ENCODE results near the gene PLXNA4.
"Not testable (repeated sequence)": the region's sequence is repeated elsewhere in the genome, so short reads cannot be mapped to it uniquely, and the experiment has no call there.

PLXNA4 gene

DNA sequence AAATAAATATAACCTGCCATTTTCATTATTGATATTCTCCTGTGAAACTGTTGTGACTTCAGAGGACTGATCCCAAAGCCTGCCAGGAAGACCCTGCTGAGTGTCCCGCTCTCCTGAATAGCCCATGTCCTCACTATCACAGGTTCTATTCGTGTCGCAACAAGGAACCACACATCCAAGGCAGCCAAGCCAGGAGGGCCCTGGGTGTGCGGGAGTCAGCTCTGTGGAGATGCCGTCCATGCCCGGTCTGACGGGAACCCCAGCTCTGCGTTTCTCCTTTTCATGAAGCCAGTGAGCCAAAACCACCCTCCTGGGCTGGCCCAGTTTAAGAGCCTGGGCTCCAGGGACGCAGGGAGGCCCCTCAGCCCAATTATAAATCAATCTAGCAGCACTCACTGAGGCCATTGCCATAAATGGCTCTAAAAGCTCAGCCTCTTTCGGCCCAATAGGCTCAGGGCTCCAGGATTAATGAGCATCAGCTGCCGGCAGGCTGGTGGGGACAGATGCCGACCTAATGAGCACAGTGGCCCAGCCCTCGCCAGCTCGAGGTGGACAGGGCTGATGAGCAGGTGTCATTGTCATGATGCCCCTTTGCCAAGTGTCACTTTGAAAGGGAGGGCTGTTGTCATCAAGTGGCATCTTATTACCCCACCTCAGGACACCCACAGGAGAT lies 177.9 kb downstream of the PLXNA4 start:
- in situ Hi-C loops (cut with MboI; ENCODE audit: low sequenced_read_pairs) = no loop called here
- DNase-seq (ENCODE audit: low spot score in 2 of 2) = no peak

DNA sequence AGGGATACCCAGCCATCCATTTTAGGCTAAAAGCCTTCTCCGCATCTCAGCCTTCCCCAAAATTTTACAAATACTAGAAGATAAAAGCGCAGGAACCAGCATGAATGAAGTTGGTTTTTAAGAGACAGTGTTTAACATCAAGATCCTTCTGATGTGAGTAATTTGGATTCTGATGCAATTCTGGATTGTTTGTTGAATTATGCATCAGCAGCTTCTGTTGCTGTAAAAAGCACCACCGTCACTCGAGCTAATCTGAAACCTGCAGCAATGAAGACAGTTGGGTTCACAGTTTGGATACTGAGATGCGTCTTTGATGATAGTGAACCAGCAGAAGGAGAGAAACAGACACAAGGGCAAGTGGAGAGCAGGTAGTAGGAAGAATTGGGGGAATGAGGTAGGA lies 179.2 kb downstream of the PLXNA4 start:
- no peak for DNase-seq (ENCODE audit: low spot score in 2 of 2)
- Histone ChIP-seq H3K27me3 (ENCODE audit: low read depth) (0 out of 2 replicates have a peak, but pooled peaks cover 3% of the 10 kb centered on the region), H3K4me1 (no peaks in the 10 kb centered on the region), H3K4me3 (no peak overlapping the region), H3K9me3 (no peaks in the 10 kb centered on the region), H3K36me3 (replicated peaks) (no peaks in the 10 kb centered on the region)
- in situ Hi-C loops (cut with MboI; ENCODE audit: low sequenced_read_pairs) = no loop called here

More for the DNA sequence above, 177.9 kb downstream of the PLXNA4 start:
- Histone ChIP-seq H3K36me3 (replicated peaks) (no peaks in the 10 kb centered on the region), H3K4me3 (no peak overlapping the region), H3K4me1 (no peaks in the 10 kb centered on the region), H3K27me3 (ENCODE audit: low read depth) (0 out of 2 replicates have a peak, but pooled peaks cover 3% of the 10 kb centered on the region), H3K9me3 (no peaks in the 10 kb centered on the region)

DNA sequence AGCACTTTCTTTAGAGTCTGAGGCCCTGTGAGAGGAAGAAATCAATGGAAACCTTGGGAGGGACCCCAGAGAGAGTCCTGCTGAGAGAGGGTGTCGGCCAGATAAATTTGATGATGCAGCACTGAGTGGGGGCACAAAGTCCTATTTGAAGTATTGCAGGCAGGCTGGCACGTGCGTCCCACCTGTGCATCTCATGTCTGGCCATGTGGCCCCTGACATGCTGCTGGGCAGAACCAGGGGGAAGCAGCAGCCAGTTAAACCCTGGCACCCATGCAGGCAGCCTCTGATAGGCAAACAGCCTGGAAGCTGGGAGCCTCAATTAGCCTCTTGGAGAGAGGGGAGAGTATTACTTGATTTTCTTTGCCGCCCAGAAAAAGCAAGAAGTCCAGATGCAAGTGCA lies 180.9 kb downstream of the PLXNA4 start:
- in situ Hi-C loops (cut with MboI; ENCODE audit: low sequenced_read_pairs) = no loop called here
- Histone ChIP-seq H3K27me3 (ENCODE audit: low read depth) (0 out of 2 replicates have a peak, but pooled peaks cover 3% of the 10 kb centered on the region), H3K9me3 (no peaks in the 10 kb centered on the region), H3K36me3 (replicated peaks) (no peaks in the 10 kb centered on the region), H3K4me1 (no peaks in the 10 kb centered on the region), H3K4me3 (no peak overlapping the region)
- no peak for DNase-seq (ENCODE audit: low spot score in 2 of 2)

- Histone ChIP-seq H3K9me3 (no peaks in the 10 kb centered on the region), H3K36me3 (replicated peaks) (no peaks in the 10 kb centered on the region), H3K4me1 (no peaks in the 10 kb centered on the region), H3K27me3 (ENCODE audit: low read depth) (0 out of 2 replicates have a peak, but pooled peaks cover 3% of the 10 kb centered on the region), H3K4me3 (no peak overlapping the region)
- in situ Hi-C loops (cut with MboI; ENCODE audit: low sequenced_read_pairs) = no loop called here
- DNase-seq (ENCODE audit: low spot score in 2 of 2) = no peak
Observed at GRCh38 chr7:132394283-132395198, 181.7 kb downstream of the PLXNA4 start.

DNA sequence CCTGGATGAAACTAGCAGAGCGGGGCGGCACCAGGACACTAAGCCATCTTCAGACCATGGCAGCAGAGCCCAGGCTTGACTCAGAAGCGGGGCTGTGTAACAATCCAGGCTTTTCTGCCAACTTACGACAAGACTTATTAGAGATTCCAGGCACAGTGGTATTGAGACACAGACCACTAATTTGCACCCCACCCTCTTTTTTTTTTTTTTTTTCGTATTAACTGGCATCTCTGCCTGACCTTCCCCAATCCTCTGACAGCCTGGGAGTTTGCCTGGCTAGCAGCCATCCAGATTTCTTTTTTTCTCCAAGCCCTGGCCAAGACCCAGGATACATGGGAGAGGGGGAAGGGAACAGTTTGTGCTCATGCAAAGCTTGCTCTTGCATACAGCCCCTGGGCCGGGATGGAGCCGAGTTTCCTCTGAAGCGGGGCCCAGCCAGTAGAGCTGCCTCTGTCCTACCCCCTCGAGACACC lies 182.4 kb downstream of the PLXNA4 start:
- no peaks in the 10 kb centered on the region for H3K9me3 ChIP-seq
- H3K4me1 ChIP-seq = no peaks in the 10 kb centered on the region
- in situ Hi-C loops (cut with MboI; ENCODE audit: low sequenced_read_pairs) = no loop called here
- H3K36me3 ChIP-seq (replicated peaks) = no peaks in the 10 kb centered on the region
- H3K27me3 ChIP-seq (ENCODE audit: low read depth) = 0 out of 2 replicates have a peak, but pooled peaks cover 3% of the 10 kb centered on the region
- no peak for DNase-seq (ENCODE audit: low spot score in 2 of 2)
- H3K4me3 ChIP-seq = no peak overlapping the region

DNA sequence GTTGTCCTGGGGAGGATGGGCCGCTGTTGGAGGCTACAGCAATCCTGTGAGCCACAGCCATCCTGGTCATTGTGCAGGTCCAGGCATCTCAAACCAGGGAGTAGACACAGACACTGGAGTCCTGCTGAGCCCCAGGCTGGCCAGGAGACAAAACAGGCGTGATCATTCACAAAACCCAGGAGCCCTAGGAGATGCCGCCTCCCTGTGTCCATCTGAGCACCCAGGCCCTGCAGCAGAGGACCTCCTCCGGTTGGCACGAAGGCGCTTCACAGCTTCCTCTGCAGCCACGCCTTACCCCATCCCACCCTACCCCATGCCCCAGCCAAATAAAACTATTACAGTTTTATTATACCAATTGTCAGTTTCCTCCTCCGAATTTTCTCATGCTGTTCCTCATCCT lies 183.6 kb downstream of the PLXNA4 start:
- H3K4me1 ChIP-seq = no peaks in the 10 kb centered on the region
- in situ Hi-C loops (cut with MboI; ENCODE audit: low sequenced_read_pairs) = no loop called here

DNA sequence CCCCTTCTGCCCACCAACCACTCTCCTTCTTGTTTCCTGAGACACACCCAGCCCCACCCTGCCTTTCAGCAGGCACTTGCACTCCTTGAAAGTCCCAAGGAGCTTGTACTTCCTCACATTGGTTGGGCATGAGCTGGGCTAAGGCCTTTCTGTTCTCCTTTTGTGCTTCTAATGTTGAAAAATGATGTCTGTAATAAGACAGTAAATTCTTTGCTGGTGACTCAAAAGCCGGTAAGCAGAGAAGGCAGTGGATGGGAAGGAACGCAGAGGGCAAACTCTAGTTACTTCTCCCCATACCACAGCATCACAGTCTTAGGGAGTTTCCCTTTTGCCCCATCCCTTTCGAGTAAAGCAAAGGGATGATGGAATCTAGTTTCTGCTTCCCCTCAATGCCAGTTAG lies 185.6 kb downstream of the PLXNA4 start:
- DNase-seq (ENCODE audit: low spot score in 2 of 2) = no peak

More for the DNA sequence above, 183.6 kb downstream of the PLXNA4 start:
- no peak for DNase-seq (ENCODE audit: low spot score in 2 of 2)
- Histone ChIP-seq H3K9me3 (no peaks in the 10 kb centered on the region), H3K4me3 (no peak overlapping the region), H3K27me3 (ENCODE audit: low read depth) (0 out of 2 replicates have a peak, but pooled peaks cover 3% of the 10 kb centered on the region), H3K36me3 (replicated peaks) (no peaks in the 10 kb centered on the region)

DNA sequence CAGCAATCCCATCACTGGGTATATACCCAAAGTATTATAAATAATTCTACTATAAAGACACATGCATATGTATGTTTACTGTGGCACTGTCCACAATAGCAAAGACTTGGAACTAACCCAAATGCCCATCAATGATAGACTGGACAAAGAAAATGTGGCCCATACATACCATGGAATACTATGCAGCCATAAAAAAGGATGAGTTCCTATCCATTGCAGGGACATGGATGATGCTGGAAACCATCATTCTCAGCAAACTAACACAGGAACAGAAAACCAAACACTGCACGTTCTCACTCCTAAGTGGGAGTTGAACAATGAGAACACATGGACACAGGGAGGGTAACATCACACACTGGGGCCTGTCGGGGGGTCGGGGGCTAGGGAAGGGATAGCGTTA lies 186.2 kb downstream of the PLXNA4 start:
- H3K27me3 ChIP-seq (ENCODE audit: low read depth); H3K36me3 ChIP-seq (replicated peaks); H3K4me1 ChIP-seq; H3K9me3 ChIP-seq; DNase-seq (ENCODE audit: low spot score in 2 of 2); in situ Hi-C loops (cut with MboI; ENCODE audit: low sequenced_read_pairs); H3K4me3 ChIP-seq: not testable (repeated sequence)

More for the DNA sequence above, 185.6 kb downstream of the PLXNA4 start:
- Histone ChIP-seq H3K9me3 (no peaks in the 10 kb centered on the region), H3K4me1 (no peaks in the 10 kb centered on the region), H3K36me3 (replicated peaks) (no peaks in the 10 kb centered on the region), H3K27me3 (ENCODE audit: low read depth) (peaks cover under 1% of the 10 kb centered on the region; the same call in 1 of the 2 replicates), H3K4me3 (no peak overlapping the region)
- in situ Hi-C loops (cut with MboI; ENCODE audit: low sequenced_read_pairs) = no loop called here

DNA sequence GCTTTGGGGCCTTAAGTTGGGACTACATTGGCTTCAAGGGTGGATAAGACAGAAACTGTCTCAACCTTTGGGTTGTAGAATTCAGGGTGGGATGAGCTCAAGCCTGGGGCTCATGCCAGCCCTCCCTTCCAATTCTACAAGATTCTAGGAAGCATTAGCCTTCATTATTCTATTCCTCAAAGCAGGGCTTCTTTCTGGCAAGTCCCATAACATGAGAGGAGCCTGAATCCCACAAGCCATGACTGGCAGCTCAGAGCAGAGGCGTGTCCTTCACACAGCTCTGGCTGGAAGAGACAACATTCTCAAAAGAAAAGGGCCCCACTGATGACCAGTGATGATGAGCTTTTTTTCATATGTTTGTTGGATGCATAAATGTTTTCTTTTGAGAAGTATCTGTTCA lies 187.6 kb downstream of the PLXNA4 start:
- Histone ChIP-seq H3K27me3 (ENCODE audit: low read depth) (peaks cover 3% of the 10 kb centered on the region; the same call in 1 of the 2 replicates), H3K9me3 (no peaks in the 10 kb centered on the region), H3K36me3 (replicated peaks) (no peaks in the 10 kb centered on the region), H3K4me3 (no peak overlapping the region), H3K4me1 (no peaks in the 10 kb centered on the region)
- in situ Hi-C loops (cut with MboI; ENCODE audit: low sequenced_read_pairs) = no loop called here
- DNase-seq (ENCODE audit: low spot score in 2 of 2) = no peak

DNA sequence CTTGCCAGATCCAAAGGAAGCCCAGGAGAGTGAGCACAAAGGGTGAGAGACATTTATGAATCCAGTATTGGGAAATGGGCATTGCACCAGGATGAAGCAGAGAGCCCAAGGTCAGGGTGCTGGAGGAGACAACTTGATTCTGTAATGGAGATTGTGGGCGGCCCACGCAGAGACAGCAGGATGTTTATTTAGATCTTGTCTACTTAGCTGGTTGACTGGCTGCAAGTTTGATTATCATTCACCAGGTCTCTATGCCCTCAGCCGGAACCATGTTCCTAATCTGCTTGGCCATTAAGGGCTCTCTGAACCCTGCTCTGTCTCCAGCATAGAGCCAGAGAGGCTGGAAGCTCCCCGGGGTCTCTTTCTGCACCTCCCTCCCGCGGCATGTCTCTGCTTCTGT lies 188.7 kb downstream of the PLXNA4 start:
- in situ Hi-C loops (cut with MboI; ENCODE audit: low sequenced_read_pairs) = no loop called here
- H3K4me1 ChIP-seq = no peaks in the 10 kb centered on the region
- no peaks in the 10 kb centered on the region for H3K9me3 ChIP-seq
- H3K36me3 ChIP-seq (replicated peaks) = no peaks in the 10 kb centered on the region
- H3K4me3 ChIP-seq = no peak overlapping the region
- no peak for DNase-seq (ENCODE audit: low spot score in 2 of 2)
- H3K27me3 ChIP-seq (ENCODE audit: low read depth) = peaks cover 3% of the 10 kb centered on the region; the same call in 1 of the 2 replicates

- no peaks in the 10 kb centered on the region for H3K36me3 ChIP-seq (replicated peaks)
- H3K4me3 ChIP-seq = no peak overlapping the region
- DNase-seq (ENCODE audit: low spot score in 2 of 2) = no peak
- in situ Hi-C loops (cut with MboI; ENCODE audit: low sequenced_read_pairs) = no loop called here
- H3K9me3 ChIP-seq = no peaks in the 10 kb centered on the region
- H3K4me1 ChIP-seq = no peaks in the 10 kb centered on the region
- H3K27me3 ChIP-seq (ENCODE audit: low read depth) = peaks cover 3% of the 10 kb centered on the region; the same call in 1 of the 2 replicates
Observed at GRCh38 chr7:132386201-132386681, 190.0 kb downstream of the PLXNA4 start.

- peaks cover 3% of the 10 kb centered on the region; the same call in 1 of the 2 replicates for H3K27me3 ChIP-seq (ENCODE audit: low read depth)
- H3K4me3 ChIP-seq = no peak overlapping the region
- in situ Hi-C loops (cut with MboI; ENCODE audit: low sequenced_read_pairs) = no loop called here
- H3K36me3 ChIP-seq (replicated peaks) = no peaks in the 10 kb centered on the region
- H3K4me1 ChIP-seq = no peaks in the 10 kb centered on the region
- no peak for DNase-seq (ENCODE audit: low spot score in 2 of 2)
- no peaks in the 10 kb centered on the region for H3K9me3 ChIP-seq
Observed at GRCh38 chr7:132383962-132384361, 192.3 kb downstream of the PLXNA4 start.

- Histone ChIP-seq H3K4me1 (no peaks in the 10 kb centered on the region), H3K4me3 (no peak overlapping the region), H3K36me3 (replicated peaks) (no peaks in the 10 kb centered on the region), H3K27me3 (ENCODE audit: low read depth) (peaks cover 3% of the 10 kb centered on the region; the same call in 1 of the 2 replicates), H3K9me3 (no peaks in the 10 kb centered on the region)
- no peak for DNase-seq (ENCODE audit: low spot score in 2 of 2)
- in situ Hi-C loops (cut with MboI; ENCODE audit: low sequenced_read_pairs) = no loop called here
Observed at GRCh38 chr7:132381742-132382472, 194.4 kb downstream of the PLXNA4 start.
